ENCODE data around the gene AGAP1.

The AGAP1 gene

GRCh38 chr2:235486729-235487128 lies 7.1 kb upstream of the AGAP1 start:
- no peak for TF ChIP-seq CTCF (conservative IDR thresholded peaks at IDR 0.05)
- no peak overlapping the region for H3K27ac ChIP-seq

DNA sequence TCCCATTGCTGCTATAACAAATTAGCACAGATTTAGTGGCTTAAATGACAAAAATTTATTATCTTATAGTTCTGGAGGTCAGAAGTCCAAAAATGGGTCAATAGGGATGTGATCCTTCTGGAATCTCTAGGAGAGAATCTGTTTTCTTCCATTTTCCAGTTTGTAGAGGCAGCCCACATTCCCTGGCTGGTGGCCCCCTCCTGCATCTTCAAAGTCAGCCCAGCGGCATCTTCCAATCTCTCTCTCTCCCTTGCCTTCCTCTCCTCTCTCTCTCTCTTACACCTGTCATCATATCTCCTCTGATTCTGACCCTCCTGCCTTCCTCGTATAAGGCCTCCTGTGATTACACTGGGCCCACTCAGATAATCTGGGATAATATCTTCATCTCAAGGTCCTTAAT lies 3.9 kb upstream of the AGAP1 start:
- no peak overlapping the region for H3K27ac ChIP-seq
- TF ChIP-seq CTCF (conservative IDR thresholded peaks at IDR 0.05), result no peak

DNA sequence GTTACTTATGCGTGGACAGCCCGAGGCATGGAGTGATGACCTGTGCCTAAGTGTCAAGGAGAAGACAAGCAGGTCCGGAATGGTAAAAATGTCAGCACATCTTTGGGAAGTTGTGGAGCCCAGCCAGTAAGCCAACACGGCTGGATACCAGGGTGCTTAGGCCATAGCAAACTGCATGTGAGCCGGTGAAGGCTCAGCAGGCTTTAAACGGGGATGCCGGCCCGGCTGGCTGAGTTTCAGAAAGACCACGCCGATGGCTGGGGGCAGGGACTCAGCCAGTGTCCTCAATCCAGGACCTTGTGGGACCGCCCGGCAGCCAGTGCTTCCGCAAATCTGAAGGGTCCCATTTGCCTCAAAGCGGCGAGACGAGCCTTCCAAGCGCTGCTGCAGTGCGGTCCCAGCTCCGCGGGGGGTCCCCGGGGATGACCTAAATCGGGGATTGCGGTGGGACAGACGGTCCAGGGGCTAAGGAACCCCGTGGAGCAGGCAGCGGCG lies 946 bp upstream of the AGAP1 start:
- TF ChIP-seq CTCF (conservative IDR thresholded peaks at IDR 0.05), result no peak
- H3K27ac ChIP-seq, result peak overlapping the region; percentile 87

DNA sequence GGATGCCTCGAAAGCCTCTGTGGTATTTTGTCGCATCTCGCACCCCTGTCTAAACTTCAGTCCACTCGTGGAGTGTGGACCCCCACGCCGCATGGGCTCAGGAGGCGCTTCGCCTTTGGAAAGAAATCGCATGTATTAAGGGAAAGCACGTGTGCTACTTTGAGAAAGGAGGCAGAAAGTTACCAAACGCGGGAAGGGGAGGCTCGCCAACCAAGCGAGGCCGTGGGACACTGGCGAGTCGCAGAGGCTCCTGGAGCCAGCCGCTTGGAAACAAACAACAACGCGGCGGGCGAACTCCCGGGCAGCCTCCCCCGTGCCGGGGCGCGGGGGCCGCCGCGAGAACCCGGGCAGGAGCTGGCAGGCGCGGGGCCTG lies 455 bp upstream of the AGAP1 start:
- TF ChIP-seq CTCF (conservative IDR thresholded peaks at IDR 0.05), result no peak
- H3K27ac ChIP-seq, result peak overlapping the region; percentile 87

DNA sequence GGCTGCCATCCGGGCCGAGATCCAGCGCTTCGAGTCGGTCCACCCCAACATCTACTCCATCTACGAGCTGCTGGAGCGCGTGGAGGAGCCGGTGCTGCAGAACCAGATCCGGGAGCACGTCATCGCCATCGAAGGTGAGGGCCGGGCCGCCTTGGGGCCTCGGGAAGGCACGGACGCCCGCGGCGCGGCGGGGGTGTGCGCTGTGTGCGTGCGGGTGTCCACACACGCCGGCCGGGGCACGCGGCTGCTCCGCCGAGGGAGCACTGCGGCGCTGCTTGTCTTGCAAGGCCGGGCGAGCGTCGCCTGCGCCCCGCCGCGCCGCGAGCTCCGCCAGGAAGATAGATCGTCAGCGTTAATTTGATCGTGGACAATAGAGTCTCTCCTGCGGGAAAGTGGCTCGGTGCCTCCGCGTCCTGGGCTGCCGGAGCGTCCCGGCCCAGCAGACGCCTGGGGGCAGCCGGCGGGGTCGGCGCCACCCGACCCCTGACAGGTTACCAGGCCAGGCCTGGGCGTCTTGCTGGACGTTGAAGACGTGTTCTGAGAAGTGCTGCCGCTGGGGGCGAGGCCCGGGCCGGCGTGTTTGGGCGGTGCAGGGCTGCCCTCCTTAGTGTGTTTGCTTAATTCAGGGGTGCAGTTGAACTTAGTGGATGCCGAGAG lies 1.0 kb downstream of the AGAP1 start:
- H3K27ac ChIP-seq, result peak overlapping the region; percentile 87
- no peak for TF ChIP-seq CTCF (conservative IDR thresholded peaks at IDR 0.05)

DNA sequence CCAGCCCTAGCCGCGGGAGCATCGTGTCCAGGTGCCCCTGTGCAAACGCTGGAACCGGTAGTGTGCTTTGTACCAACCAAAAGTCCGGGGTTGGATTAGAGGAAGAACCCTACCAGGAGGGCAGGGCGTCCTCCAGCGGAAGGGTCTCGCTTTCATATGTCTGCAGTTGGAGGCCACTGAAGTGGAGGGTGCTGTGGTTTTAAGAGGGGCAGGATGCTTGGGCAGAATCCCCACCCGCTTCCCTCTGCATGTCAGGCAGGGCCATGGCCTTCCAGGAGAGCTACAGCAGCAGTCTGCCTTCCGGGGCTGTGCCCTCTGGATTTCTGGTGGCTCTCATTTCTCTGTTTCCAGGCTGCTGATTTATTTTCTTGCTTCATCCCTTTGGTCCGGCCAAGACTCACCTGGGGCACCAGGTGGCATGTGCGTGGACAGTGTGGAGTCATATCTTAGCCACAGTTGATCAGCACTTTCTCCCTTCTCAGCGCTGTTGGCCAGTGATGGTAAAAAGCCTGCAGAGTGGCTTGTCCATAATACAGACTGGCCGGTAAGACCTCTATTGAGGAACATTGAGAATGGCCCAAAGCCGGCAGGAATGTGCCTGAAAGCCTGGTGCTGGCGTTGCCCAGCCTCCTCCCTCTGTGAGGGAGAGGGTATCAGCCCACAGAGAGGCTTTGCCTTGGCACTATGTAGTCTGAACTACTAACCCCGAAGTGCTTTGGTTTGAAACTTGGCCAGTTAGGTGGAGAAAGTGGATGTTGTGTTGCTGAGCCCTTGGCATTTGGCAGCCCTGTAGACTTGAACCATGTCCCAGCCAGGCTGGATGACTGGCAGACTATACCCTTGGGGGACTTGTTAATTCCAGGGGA lies 1.8 kb downstream of the AGAP1 start:
- 0 out of 2 replicates have a peak, but pooled peaks have one; percentile 23 for TF ChIP-seq CTCF (conservative IDR thresholded peaks at IDR 0.05)
- H3K27ac ChIP-seq, result peak overlapping the region; percentile 87

GRCh38 chr2:235496239-235496621 lies 2.4 kb downstream of the AGAP1 start:
- no peak for TF ChIP-seq CTCF (conservative IDR thresholded peaks at IDR 0.05)
- H3K27ac ChIP-seq, result peak overlapping the region; percentile 87

All from VCaP (cell line).